HepG2 (cell line): ENCODE data around the gene SLC4A11. TPM values are rescaled to one million over a fixed set of nuclear protein-coding genes. Genes with fewer than 3 reads are reported as not detected.

ENCODE experiments used
- ETV5 ChIP-seq: IDR thresholded peaks from 2 replicates; pipeline ENCODE4 v1.6.1; 2018; ENCODE audit warnings: missing biosample characterization, missing genetic modification reagents, inconsistent platforms, borderline replicate concordance
- FOXO4 ChIP-seq: sonication (generic); formaldehyde crosslinking; conservative IDR thresholded peaks from 2 replicates; pipeline ENCODE4 v1.8.1; 2023; ENCODE audit warnings: missing genetic modification reagents
- HNF1A ChIP-seq, 2 experiments: sonication (generic) in 1 of 2; formaldehyde crosslinking in 1 of 2; IDR thresholded peaks; 2 replicates each; pipeline versions ENCODE4 v1.4.0 to v1.6.1; 2016 to 2020; ENCODE audit warnings: borderline replicate concordance in 1 of 2, low read depth in 1 of 2, mild to moderate bottlenecking in 1 of 2, missing genetic modification reagents in 1 of 2
- KAT7 ChIP-seq: IDR thresholded peaks from 2 replicates; pipeline ENCODE4 v1.6.1; 2018; ENCODE audit warnings: borderline replicate concordance, missing compliant biosample characterization
- NFKBIZ ChIP-seq: IDR thresholded peaks from 2 replicates; pipeline ENCODE4 v1.6.1; 2018; ENCODE audit warnings: missing genetic modification reagents, missing compliant biosample characterization
- RAD51 ChIP-seq: fragments of 450-650 bp; IDR thresholded peaks from 2 replicates; pipeline ENCODE4 v1.6.1; 2016; ENCODE audit warnings: borderline replicate concordance
- RXRA ChIP-seq: sonication (generic); formaldehyde crosslinking; IDR thresholded peaks from 2 replicates; pipeline ENCODE4 v1.5.1; 2020; ENCODE audit warnings: missing genetic modification reagents
- SOX13 ChIP-seq, 3 experiments: fragments of 450-650 bp in 1 of 3; sonication (generic) in 1 of 3; formaldehyde crosslinking in 1 of 3; IDR thresholded peaks in 2 of 3; conservative IDR thresholded peaks in 1 of 3; 2 replicates each; pipeline versions ENCODE4 v1.5.0 to v1.6.1; 2016 to 2020; ENCODE audit warnings: antibody characterized with exemption in 1 of 3, mild to moderate bottlenecking in 1 of 3, missing compliant biosample characterization in 1 of 3, missing genetic modification reagents in 1 of 3, moderate library complexity in 1 of 3
- YEATS4 ChIP-seq: sonication (generic); formaldehyde crosslinking; IDR thresholded peaks from 2 replicates; pipeline ENCODE4 v1.4.0; 2020; ENCODE audit warnings: missing genetic modification reagents, borderline replicate concordance
- YY1 ChIP-seq: IDR thresholded peaks from 2 replicates; pipeline ENCODE4 v1.6.1; 2011; ENCODE audit warnings: low read length, low read depth, moderate library complexity, mild to moderate bottlenecking; ENCODE audit not compliant: insufficient read depth, insufficient replicate concordance
- ZNF383 ChIP-seq: sonication (generic); formaldehyde crosslinking; IDR thresholded peaks from 2 replicates; pipeline ENCODE4 v1.4.0; 2020; ENCODE audit warnings: missing genetic modification reagents, mild to moderate bottlenecking, borderline replicate concordance
- ZNF691 ChIP-seq: sonication (generic); formaldehyde crosslinking; IDR thresholded peaks from 2 replicates; pipeline ENCODE4 v1.4.0; 2020; ENCODE audit warnings: missing genetic modification reagents, low read depth, mild to moderate bottlenecking, borderline replicate concordance
- ZNF703 ChIP-seq: sonication (generic); formaldehyde crosslinking; IDR thresholded peaks from 2 replicates; pipeline ENCODE4 v1.5.1; 2020; ENCODE audit warnings: missing genetic modification reagents, mild to moderate bottlenecking, moderate library complexity, borderline replicate concordance
- ZNF850 ChIP-seq: sonication (generic); formaldehyde crosslinking; conservative IDR thresholded peaks from 2 replicates; pipeline ENCODE4 v1.9.0; 2021; ENCODE audit warnings: mild to moderate bottlenecking, missing genetic modification reagents
- ZSCAN29 ChIP-seq: sonication (generic); formaldehyde crosslinking; conservative IDR thresholded peaks from 2 replicates; pipeline ENCODE4 v1.4.0; 2020; ENCODE audit warnings: mild to moderate bottlenecking, missing genetic modification reagents
- polyA plus RNA-seq, 8 experiments: library from polyadenylated mRNA; depleted of rRNA in 3 of 8; stranded (reverse) in 7 of 8; unstranded in 1 of 8; fragments of >200 nt; fragmentation: Illumina TruSeq in 4 of 8; extraction: Trizol in 4 of 8; gene quantifications; 2 replicates each; pipeline versions ENCODE4 v1.2.1 to v1.2.3, GENCODE V29; 2011 to 2016; ENCODE audit warnings: low read depth in 4 of 8, missing spikeins in 1 of 8, mixed read lengths in 1 of 8; ENCODE audit not compliant: insufficient read depth in 1 of 8
- total RNA-seq, 5 experiments: library from RNA; depleted of rRNA; stranded (reverse); fragments of >200 nt; fragmentation: Illumina TruSeq; extraction: Trizol; gene quantifications; 2 replicates each; pipeline ENCODE4 v1.2.3, GENCODE V29; 2016; ENCODE audit warnings: low read depth in 1 of 5
- TF ChIP-seq, protein P1 (sequence below): sonication (generic); formaldehyde crosslinking; conservative IDR thresholded peaks from 2 replicates; pipeline ENCODE4 v1.8.0; 2022; ENCODE audit warnings: mild to moderate bottlenecking, moderate library complexity, missing genetic modification reagents
- TF ChIP-seq, protein P2 (sequence below): IDR thresholded peaks from 2 replicates; pipeline ENCODE4 v1.6.1; 2016; ENCODE audit warnings: low read depth, borderline replicate concordance
- TF ChIP-seq, protein P3 (sequence below): sonication (generic); formaldehyde crosslinking; IDR thresholded peaks from 2 replicates; pipeline ENCODE4 v1.4.0; 2020; ENCODE audit warnings: missing genetic modification reagents

SLC4A11 gene
- total and polyA plus RNA-seq, 2 of the 13 experiments (the other 11 are each of a cell fraction or from before 2014, with no cell fraction given) = 3.9 to 27.0 TPM

- TF ChIP-seq, protein P1, sequence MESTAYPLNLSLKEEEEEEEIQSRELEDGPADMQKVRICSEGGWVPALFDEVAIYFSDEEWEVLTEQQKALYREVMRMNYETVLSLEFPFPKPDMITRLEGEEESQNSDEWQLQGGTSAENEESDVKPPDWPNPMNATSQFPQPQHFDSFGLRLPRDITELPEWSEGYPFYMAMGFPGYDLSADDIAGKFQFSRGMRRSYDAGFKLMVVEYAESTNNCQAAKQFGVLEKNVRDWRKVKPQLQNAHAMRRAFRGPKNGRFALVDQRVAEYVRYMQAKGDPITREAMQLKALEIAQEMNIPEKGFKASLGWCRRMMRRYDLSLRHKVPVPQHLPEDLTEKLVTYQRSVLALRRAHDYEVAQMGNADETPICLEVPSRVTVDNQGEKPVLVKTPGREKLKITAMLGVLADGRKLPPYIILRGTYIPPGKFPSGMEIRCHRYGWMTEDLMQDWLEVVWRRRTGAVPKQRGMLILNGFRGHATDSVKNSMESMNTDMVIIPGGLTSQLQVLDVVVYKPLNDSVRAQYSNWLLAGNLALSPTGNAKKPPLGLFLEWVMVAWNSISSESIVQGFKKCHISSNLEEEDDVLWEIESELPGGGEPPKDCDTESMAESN (CRISPR knock-in tag) = peak; percentile 95
- TF ChIP-seq ZNF691 (CRISPR knock-in tag) (peak; percentile 86; the same call in 1 of the 2 replicates), SOX13 (IDR thresholded peaks at IDR 0.05) (peak; percentile 69; the same call in 1 of the 2 replicates), SOX13 (CRISPR knock-in tag; conservative IDR thresholded peaks at IDR 0.05 in 1 of 2, IDR thresholded peaks at IDR 0.05 in 1 of 2) (peak in 1 of 2 experiments; percentile 88; a peak in 2 of 4 replicates), ZNF850 (CRISPR knock-in tag) (no peak; the same call in 1 of the 2 replicates), ZSCAN29 (CRISPR knock-in tag) (peak; percentile 52; the same call in 1 of the 2 replicates), KAT7 (CRISPR knock-in tag) (peak; percentile 95; the same call in 1 of the 2 replicates), HNF1A (IDR thresholded peaks at IDR 0.05; ENCODE audit: low read depth) (no peak), HNF1A (CRISPR knock-in tag; IDR thresholded peaks at IDR 0.05; ENCODE audit: borderline replicate concordance) (peak; percentile 67), ZNF703 (CRISPR knock-in tag) (no peak), NFKBIZ (CRISPR knock-in tag) (peak; percentile 83; the same call in 1 of the 2 replicates), ZNF383 (CRISPR knock-in tag) (no peak), YEATS4 (CRISPR knock-in tag) (peak; percentile 57; the same call in 1 of the 2 replicates), RAD51 (no peak), YY1 (peak; percentile 82), FOXO4 (CRISPR knock-in tag) (no peak), ETV5 (CRISPR knock-in tag) (peak; percentile 72; the same call in 1 of the 2 replicates), RXRA (CRISPR knock-in tag) (peak; percentile 94)
- TF ChIP-seq, protein P2, sequence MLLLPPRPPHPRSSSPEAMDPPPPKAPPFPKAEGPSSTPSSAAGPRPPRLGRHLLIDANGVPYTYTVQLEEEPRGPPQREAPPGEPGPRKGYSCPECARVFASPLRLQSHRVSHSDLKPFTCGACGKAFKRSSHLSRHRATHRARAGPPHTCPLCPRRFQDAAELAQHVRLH (CRISPR knock-in tag) = peak; percentile 96; the same call in 1 of the 2 replicates
- TF ChIP-seq, protein P3, sequence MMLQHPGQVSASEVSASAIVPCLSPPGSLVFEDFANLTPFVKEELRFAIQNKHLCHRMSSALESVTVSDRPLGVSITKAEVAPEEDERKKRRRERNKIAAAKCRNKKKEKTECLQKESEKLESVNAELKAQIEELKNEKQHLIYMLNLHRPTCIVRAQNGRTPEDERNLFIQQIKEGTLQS (CRISPR knock-in tag) = peak; percentile 66
Measured at GRCh38 chr20:3218307-3218988, 20.5 kb downstream of the SLC4A11 start (continued).
